Lower leg skin (tissue), 4 donors: ENCODE data around the gene ACOXL. TPM values are rescaled to one million over a fixed set of nuclear protein-coding genes. Genes with fewer than 3 reads are reported as not detected.

ENCODE experiments used
- DNase-seq, 2 donors: peaks; one replicate each; pipeline ENCODE4 v3.0.0-alpha.2; 2019; ENCODE audit warnings: low spot score in 2 of 2
- H3K4me3 ChIP-seq: fragments of 200-600 bp; sonication (generic); 2 replicates; pipeline ENCODE4 v1.5.1; 2017; ENCODE audit warnings: mild to moderate bottlenecking, low read depth; ENCODE audit not compliant: poor library complexity, severe bottlenecking
- POLR2A ChIP-seq, 2 donors: fragments of 450-650 bp; IDR thresholded peaks; one replicate each; pipeline ENCODE4 v1.6.1; 2016 to 2017; ENCODE audit warnings: antibody characterized with exemption in 2 of 2, mild to moderate bottlenecking in 1 of 2, moderate library complexity in 1 of 2
- WGBS, 2 donors: methylation state at CpG; one replicate each; pipeline ENCODE4 v1.1.5; 2018; 5-methylcytosine and 5-hydroxymethylcytosine counted together
- intact Hi-C: fragments of 100-400 bp; cut with DNase I; formaldehyde crosslinking; loops from one replicate; pipeline ENCODE4 v1.15.0; 2023; ENCODE audit warnings: low total_unique reads
- total RNA-seq, 4 donors: library from RNA; depleted of rRNA; stranded (reverse); fragments of >200 nt; gene quantifications; one replicate each; pipeline ENCODE4 v1.1.0, GENCODE V29; 2016
- TF ChIP-seq, protein P1 (sequence below), 3 donors: fragments of 450-650 bp; IDR thresholded peaks; one replicate each; pipeline ENCODE4 v1.5.1; 2016; ENCODE audit warnings: antibody characterized with exemption in 3 of 3, mild to moderate bottlenecking in 3 of 3, moderate library complexity in 2 of 3

Gene ACOXL
- total RNA-seq, 4 donors from 2014 or later, result not detected

DNA sequence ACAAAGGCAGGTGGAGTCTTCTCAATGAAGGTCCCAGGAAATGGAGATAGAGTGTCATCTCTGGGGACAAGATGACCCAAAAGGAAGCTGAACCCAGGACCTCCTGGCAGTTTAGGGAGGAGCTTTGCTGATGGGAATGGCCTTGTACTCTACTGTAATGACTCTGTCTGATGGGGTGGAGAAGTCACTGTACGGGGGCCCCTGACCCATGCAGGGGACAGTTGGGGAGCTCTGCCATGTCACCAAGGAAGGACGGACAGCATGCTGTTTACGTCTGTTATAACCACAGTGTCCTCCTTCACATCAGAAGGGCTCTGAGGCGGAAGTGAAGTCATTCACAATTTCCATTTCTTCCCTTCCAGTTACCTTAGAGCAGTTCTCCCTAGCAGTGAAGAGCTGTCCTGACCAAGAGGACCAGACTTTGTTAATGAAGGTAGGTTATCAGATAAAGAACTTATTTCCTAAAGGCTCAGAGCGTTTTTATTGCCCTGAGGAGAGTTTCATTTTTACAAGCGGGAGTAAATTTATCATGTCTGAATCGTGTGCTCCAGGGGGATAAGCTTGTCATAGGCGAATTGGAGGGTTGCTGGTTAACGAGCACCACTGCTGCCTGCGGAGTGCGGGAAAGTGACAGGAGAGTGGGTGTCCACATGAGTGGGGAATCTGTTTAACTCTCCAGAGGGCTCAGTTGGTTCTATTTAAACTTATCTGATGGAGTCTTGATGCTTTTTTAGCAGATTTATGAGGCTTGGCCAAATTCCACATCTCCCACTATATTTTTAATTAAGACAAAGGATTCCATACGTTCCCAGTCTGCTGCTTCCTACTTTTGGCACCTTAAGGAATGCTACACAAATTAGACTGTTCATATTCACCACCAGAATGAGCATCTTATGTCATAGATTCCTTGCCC, 316.7 kb downstream of the ACOXL start:
- TF ChIP-seq, protein P1, sequence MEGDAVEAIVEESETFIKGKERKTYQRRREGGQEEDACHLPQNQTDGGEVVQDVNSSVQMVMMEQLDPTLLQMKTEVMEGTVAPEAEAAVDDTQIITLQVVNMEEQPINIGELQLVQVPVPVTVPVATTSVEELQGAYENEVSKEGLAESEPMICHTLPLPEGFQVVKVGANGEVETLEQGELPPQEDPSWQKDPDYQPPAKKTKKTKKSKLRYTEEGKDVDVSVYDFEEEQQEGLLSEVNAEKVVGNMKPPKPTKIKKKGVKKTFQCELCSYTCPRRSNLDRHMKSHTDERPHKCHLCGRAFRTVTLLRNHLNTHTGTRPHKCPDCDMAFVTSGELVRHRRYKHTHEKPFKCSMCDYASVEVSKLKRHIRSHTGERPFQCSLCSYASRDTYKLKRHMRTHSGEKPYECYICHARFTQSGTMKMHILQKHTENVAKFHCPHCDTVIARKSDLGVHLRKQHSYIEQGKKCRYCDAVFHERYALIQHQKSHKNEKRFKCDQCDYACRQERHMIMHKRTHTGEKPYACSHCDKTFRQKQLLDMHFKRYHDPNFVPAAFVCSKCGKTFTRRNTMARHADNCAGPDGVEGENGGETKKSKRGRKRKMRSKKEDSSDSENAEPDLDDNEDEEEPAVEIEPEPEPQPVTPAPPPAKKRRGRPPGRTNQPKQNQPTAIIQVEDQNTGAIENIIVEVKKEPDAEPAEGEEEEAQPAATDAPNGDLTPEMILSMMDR (IDR thresholded peaks at IDR 0.05), result no peak
- TF ChIP-seq POLR2A (IDR thresholded peaks at IDR 0.05), result no peak
- 41 to 50% methylated on average over 12 of the region's 12 CpGs for WGBS, 2 donors
- DNase-seq, result no peak
- no peak overlapping the region for H3K4me3 ChIP-seq
- intact Hi-C loops, result no loop called here

DNA sequence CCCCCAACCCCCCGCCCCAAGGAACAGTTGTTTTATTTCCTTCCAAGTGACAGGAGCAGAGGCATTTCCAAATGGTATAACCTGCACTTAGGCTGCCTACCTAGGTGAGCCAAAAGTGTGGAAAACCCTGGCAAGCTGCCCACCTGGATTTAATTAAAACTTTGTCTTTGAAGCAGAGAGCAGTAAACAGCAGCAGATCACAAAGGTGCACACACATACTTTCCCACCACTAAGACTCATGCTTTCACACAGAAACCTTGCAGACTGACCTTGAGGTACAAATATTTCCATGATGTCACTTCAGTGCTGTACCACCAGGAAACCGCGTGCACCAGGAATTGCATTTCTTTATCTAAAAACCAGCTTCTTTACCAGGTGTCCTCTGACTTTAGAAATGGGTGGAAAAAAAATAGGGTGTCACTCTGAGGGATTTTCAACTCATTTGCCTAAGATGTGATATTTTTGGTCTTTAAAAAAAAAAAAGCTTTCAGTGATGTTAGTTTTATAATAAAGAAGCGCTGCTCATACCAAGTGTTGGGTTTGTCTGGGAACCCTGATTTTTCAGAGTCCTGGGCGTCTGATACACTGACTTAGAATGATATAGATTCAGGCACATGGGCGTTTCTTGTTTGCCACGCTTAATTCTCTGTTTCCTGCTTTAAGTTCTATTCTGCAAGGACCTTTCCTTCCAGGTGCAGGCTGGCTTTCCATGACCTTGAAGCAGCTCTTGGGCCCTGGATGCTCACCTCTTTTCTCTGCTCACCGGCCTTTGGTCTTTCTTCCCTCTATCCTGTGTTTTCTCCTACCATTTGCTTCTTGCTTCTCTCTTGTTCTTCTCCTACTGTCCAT, 317.6 kb downstream of the ACOXL start:
- DNase-seq, result no peak

DNA sequence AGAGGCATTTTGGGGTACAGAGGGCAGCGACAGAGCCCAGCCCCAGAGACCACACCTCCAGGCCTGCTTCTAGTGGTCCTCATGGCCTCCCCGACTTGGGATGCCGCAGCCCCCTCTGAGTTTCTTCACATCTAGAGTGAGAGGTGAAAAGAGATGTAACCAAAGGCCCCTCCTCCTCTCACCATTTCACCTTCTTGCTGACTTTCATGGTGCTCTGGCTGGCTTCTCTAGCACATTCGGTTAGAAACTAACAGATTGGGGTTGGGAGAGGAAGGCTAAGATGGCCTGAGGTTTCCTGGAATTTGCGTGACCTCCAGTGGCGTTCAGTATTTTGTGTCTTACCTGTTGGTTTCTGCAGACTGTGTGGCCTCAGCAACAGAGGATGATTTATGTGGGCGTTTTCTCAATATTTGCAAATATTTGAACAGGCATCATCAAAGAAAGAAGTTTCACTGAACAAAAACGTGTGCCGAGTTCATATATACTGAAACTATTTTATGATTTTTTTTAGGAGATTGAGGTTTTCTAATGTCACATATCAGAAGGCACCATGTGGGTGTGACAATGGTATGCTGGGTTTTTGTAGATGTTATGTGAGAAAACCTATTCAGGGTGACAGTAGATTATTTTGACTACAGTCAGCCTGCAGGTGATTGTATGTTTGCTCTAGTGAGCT, 318.5 kb downstream of the ACOXL start:
- intact Hi-C loops, result no loop called here
- 89 to 91% methylated on average over 9 of the region's 9 CpGs for WGBS, 2 donors
- TF ChIP-seq, protein P1 (IDR thresholded peaks at IDR 0.05), result no peak
- no peak for TF ChIP-seq POLR2A (IDR thresholded peaks at IDR 0.05)
- no peak overlapping the region for H3K4me3 ChIP-seq
- no peak for DNase-seq

More for the DNA sequence above, 317.6 kb downstream of the ACOXL start:
- no peak for TF ChIP-seq POLR2A (IDR thresholded peaks at IDR 0.05)
- TF ChIP-seq, protein P1 (IDR thresholded peaks at IDR 0.05), result no peak
- H3K4me3 ChIP-seq, result no peak overlapping the region
- intact Hi-C loops, result no loop called here
- WGBS, 2 donors, result 60 to 69% methylated on average over 8 of the region's 8 CpGs

GRCh38 chr2:111052621-111053020, 320.2 kb downstream of the ACOXL start:
- H3K4me3 ChIP-seq, result no peak overlapping the region
- DNase-seq, result no peak
- intact Hi-C loops, result no loop called here
- no peak for TF ChIP-seq POLR2A (IDR thresholded peaks at IDR 0.05)
- TF ChIP-seq, protein P1 (IDR thresholded peaks at IDR 0.05), result no peak
- 92 to 97% methylated on average over 6 of the region's 6 CpGs for WGBS, 2 donors

DNA sequence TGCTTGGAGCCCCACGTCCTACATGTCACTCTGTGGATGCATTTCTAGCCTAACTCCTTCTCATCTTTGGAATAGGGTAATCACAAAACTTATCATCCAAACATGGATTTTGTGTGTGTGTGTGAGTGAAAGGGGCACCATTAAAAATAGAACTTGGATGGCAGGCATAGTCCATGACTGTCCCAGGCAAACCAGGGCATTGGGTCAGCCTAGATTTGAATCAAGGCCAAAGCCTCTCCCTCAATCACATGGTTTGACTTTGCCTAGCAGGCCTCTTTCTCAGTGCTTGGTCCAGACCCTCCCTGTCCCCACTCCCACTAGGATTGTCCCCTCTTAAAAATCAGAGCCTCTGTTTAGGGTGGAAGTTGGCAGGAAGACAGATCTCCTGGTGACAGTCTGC, 320.9 kb downstream of the ACOXL start:
- DNase-seq, result no peak
- WGBS, 2 donors, result 91 to 92% methylated on average over 1 of the region's 1 CpG
- intact Hi-C loops, result no loop called here
- no peak overlapping the region for H3K4me3 ChIP-seq
- TF ChIP-seq, protein P1 (IDR thresholded peaks at IDR 0.05), result no peak
- no peak for TF ChIP-seq POLR2A (IDR thresholded peaks at IDR 0.05)
